GM18867 (cell line): Measurements from ENCODE around the gene MMP15.
"Not testable (repeated sequence)": the region's sequence is repeated elsewhere in the genome, so short reads cannot be mapped to it uniquely, and the experiment has no call there.

Experiments used
- ATAC-seq: cut with Tn5 transposase; IDR thresholded peaks from one replicate; pipeline ENCODE4 v1.9.1; 2021; ENCODE audit warnings: mild to moderate bottlenecking, moderate library complexity; ENCODE audit not compliant: unreplicated experiment

The MMP15 gene

GRCh38 chr16:58048494-58049231 lies 23.1 kb downstream of the MMP15 start:
- ATAC-seq: no peak

GRCh38 chr16:58049232-58050185 lies 24.0 kb downstream of the MMP15 start:
- ATAC-seq: no peak

- ATAC-seq: no peak
Measured at GRCh38 chr16:58051296-58051695, 25.7 kb downstream of the MMP15 start.

- no peak for ATAC-seq
Measured at GRCh38 chr16:58051821-58052603, 26.5 kb downstream of the MMP15 start.

GRCh38 chr16:58053682-58054005 lies 28.1 kb downstream of the MMP15 start:
- ATAC-seq: no peak

- ATAC-seq: no peak
Measured at GRCh38 chr16:58054289-58054688, 28.7 kb downstream of the MMP15 start.

GRCh38 chr16:58056580-58056979 lies 31.0 kb downstream of the MMP15 start:
- ATAC-seq: no peak

- ATAC-seq: no peak
Measured at GRCh38 chr16:58057121-58057520, 31.6 kb downstream of the MMP15 start.

- ATAC-seq: no peak
Measured at GRCh38 chr16:58057784-58058183, 32.2 kb downstream of the MMP15 start.

- ATAC-seq: no peak
Measured at GRCh38 chr16:58062821-58063220, 37.3 kb downstream of the MMP15 start.

GRCh38 chr16:58063377-58064076 lies 38.0 kb downstream of the MMP15 start:
- ATAC-seq: no peak

GRCh38 chr16:58070585-58070984 lies 45.0 kb downstream of the MMP15 start:
- ATAC-seq: no peak

- not testable (repeated sequence) for ATAC-seq
Measured at GRCh38 chr16:58072134-58072533, 46.6 kb downstream of the MMP15 start.

- ATAC-seq: not testable (repeated sequence)
Measured at GRCh38 chr16:58073086-58073485, 47.5 kb downstream of the MMP15 start.

- no peak for ATAC-seq
Measured at GRCh38 chr16:58074657-58075056, 49.1 kb downstream of the MMP15 start.

- no peak for ATAC-seq
Measured at GRCh38 chr16:58076514-58076913, 51.0 kb downstream of the MMP15 start.

GRCh38 chr16:58077796-58078195 lies 52.2 kb downstream of the MMP15 start:
- no peak for ATAC-seq

GRCh38 chr16:58080657-58081056 lies 55.1 kb downstream of the MMP15 start:
- ATAC-seq: not testable (repeated sequence)

GRCh38 chr16:58082381-58082780 lies 56.8 kb downstream of the MMP15 start:
- no peak for ATAC-seq

GRCh38 chr16:58084635-58085034 lies 59.1 kb downstream of the MMP15 start:
- ATAC-seq: no peak

- ATAC-seq: no peak
Measured at GRCh38 chr16:58085171-58085570, 59.6 kb downstream of the MMP15 start.
